ENCODE data around the gene UQCR10. TPM values are rescaled to one million over a fixed set of nuclear protein-coding genes. Genes with fewer than 3 reads are reported as not detected.

The UQCR10 gene
- total RNA-seq, 3 donors from 2014 or later (not counting 1 experiment from before 2014, with no cell fraction given), result 33.6 to 40.8 (median 35.4) TPM

DNA sequence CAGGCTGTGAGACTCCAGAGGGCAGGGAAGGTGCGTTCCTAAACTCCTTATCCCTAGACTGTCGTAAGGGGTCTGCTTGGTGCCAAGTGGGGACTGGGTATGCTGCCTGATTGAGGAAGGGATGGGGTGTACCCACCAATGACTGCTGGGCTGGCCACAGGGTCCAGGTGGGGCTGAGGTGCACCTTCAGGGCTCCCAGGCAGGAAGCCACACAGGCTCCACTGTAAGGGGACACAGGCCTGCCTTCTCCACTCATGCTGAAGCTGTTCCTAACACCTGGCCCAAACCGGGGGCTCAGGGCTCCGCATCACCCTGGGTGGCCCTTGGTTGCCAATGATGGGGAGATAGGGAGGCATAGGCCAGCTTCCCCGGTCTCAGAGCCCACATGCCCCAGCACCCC is 27.0 kb upstream of the UQCR10 start:
- DNase-seq, result no peak
- Histone ChIP-seq H3K36me3 (ENCODE audit: control insufficient read depth, insufficient read depth, low read length) (peaks cover 31% of the 10 kb centered on the region), H3K4me3 (ENCODE audit: low read length) (no peak overlapping the region), H3K27ac (ENCODE audit: low read length) (no peak overlapping the region), H3K4me1 (ENCODE audit: control insufficient read depth, insufficient read depth, low read length) (no peaks in the 10 kb centered on the region), H3K9me3 (ENCODE audit: control insufficient read depth, insufficient read depth, low read length) (no peaks in the 10 kb centered on the region), H3K27me3 (ENCODE audit: control insufficient read depth, insufficient read depth, low read length) (no peaks in the 10 kb centered on the region)
- Mint-ChIP-seq H3K36me3 (no peaks in the 10 kb centered on the region), H3K4me1 (no peaks in the 10 kb centered on the region), H3K4me3 (no peak overlapping the region), H3K27me3 (ENCODE audit: low read depth in 2 of 2) (no peaks in the 10 kb centered on the region), H3K9me3 (no peaks in the 10 kb centered on the region), H3K27ac (no peak overlapping the region)
- WGBS (ENCODE audit: insufficient coverage), result 96% methylated on average over 5 of the region's 5 CpGs
- ATAC-seq, result no peak
- TF ChIP-seq, protein P1, sequence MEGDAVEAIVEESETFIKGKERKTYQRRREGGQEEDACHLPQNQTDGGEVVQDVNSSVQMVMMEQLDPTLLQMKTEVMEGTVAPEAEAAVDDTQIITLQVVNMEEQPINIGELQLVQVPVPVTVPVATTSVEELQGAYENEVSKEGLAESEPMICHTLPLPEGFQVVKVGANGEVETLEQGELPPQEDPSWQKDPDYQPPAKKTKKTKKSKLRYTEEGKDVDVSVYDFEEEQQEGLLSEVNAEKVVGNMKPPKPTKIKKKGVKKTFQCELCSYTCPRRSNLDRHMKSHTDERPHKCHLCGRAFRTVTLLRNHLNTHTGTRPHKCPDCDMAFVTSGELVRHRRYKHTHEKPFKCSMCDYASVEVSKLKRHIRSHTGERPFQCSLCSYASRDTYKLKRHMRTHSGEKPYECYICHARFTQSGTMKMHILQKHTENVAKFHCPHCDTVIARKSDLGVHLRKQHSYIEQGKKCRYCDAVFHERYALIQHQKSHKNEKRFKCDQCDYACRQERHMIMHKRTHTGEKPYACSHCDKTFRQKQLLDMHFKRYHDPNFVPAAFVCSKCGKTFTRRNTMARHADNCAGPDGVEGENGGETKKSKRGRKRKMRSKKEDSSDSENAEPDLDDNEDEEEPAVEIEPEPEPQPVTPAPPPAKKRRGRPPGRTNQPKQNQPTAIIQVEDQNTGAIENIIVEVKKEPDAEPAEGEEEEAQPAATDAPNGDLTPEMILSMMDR (IDR thresholded peaks at IDR 0.05), result no peak
- intact Hi-C loops (cut with micrococcal nuclease), result no loop called here

DNA sequence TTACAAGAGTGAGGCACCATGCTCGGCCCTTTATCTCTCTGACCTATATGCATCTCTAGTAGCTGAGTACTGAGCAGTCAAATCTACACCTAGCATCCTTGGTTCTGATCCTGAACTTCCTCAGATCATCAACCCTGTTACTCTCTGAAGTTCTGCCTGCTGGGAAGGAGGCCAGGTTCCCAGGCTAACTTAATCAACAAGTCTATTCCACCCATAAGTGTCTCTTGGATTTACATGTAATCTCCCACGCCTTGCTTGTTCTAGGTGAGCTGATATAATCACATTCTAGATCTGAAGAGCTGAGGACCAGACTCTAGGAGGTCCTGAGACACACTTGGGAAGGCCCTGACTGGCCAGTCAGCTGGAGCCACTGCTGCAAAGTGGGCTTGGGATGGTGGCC is 25.2 kb upstream of the UQCR10 start:
- H3K36me3 Mint-ChIP-seq, result peaks cover 6% of the 10 kb centered on the region
- H3K9me3 ChIP-seq (ENCODE audit: control insufficient read depth, insufficient read depth, low read length), result no peaks in the 10 kb centered on the region
- no peak overlapping the region for H3K4me3 ChIP-seq (ENCODE audit: low read length)
- 97% methylated on average over 2 of the region's 2 CpGs for WGBS (ENCODE audit: insufficient coverage)
- H3K4me3 Mint-ChIP-seq, result no peak overlapping the region
- ATAC-seq (no peak), DNase-seq (no peak)
- no peaks in the 10 kb centered on the region for H3K9me3 Mint-ChIP-seq
- H3K27me3 ChIP-seq (ENCODE audit: control insufficient read depth, insufficient read depth, low read length), result no peaks in the 10 kb centered on the region
- no peaks in the 10 kb centered on the region for H3K4me1 Mint-ChIP-seq
- H3K4me1 ChIP-seq (ENCODE audit: control insufficient read depth, insufficient read depth, low read length), result no peaks in the 10 kb centered on the region
- no peaks in the 10 kb centered on the region for H3K27me3 Mint-ChIP-seq (ENCODE audit: low read depth in 2 of 2)
- peaks cover 38% of the 10 kb centered on the region for H3K36me3 ChIP-seq (ENCODE audit: control insufficient read depth, insufficient read depth, low read length)
- no peak overlapping the region for H3K27ac Mint-ChIP-seq
- no peak overlapping the region for H3K27ac ChIP-seq (ENCODE audit: low read length)
- TF ChIP-seq, protein P1 (IDR thresholded peaks at IDR 0.05), result no peak
- intact Hi-C loops (cut with micrococcal nuclease), result no loop called here

DNA sequence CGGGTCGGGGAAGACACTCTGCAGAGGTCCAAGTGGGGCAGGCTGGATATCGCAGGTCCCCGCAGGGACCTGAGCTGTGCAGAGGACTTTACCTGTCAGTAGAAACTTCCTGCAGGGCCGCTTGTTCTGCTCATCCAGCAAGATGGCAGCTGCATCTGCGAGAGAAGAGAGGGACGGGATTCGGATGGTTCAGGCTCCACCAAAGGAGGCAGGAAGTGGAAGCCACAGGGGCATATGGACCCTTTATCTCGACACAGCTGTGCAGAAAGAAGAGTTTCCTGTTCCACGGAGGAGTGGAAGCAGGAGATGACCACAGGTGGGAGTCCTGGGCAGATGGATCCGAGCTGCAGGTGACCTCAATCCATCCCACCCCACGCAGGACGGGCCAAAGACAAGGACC is 24.8 kb upstream of the UQCR10 start:
- no peak overlapping the region for H3K27ac ChIP-seq (ENCODE audit: low read length)
- peaks cover 42% of the 10 kb centered on the region for H3K36me3 ChIP-seq (ENCODE audit: control insufficient read depth, insufficient read depth, low read length)
- no peak overlapping the region for H3K4me3 ChIP-seq (ENCODE audit: low read length)
- Mint-ChIP-seq H3K4me1 (no peaks in the 10 kb centered on the region), H3K27me3 (ENCODE audit: low read depth in 2 of 2) (no peaks in the 10 kb centered on the region), H3K9me3 (no peaks in the 10 kb centered on the region), H3K36me3 (peaks cover 6% of the 10 kb centered on the region), H3K27ac (no peak overlapping the region), H3K4me3 (no peak overlapping the region)
- no peaks in the 10 kb centered on the region for H3K4me1 ChIP-seq (ENCODE audit: control insufficient read depth, insufficient read depth, low read length)
- TF ChIP-seq, protein P1 (IDR thresholded peaks at IDR 0.05), result no peak
- ATAC-seq (no peak), DNase-seq (no peak)
- intact Hi-C loops (cut with micrococcal nuclease), result no loop called here
- WGBS (ENCODE audit: insufficient coverage), result 56% methylated on average over 11 of the region's 13 CpGs
- H3K9me3 ChIP-seq (ENCODE audit: control insufficient read depth, insufficient read depth, low read length), result no peaks in the 10 kb centered on the region
- H3K27me3 ChIP-seq (ENCODE audit: control insufficient read depth, insufficient read depth, low read length), result no peaks in the 10 kb centered on the region

GRCh38 chr22:29744902-29745301 is 22.3 kb upstream of the UQCR10 start:
- Mint-ChIP-seq H3K4me1 (peaks cover 4 to 13% of the 10 kb centered on the region in 2 donors), H3K27ac (no peak overlapping the region), H3K27me3 (ENCODE audit: low read depth in 2 of 2) (no peaks in the 10 kb centered on the region), H3K9me3 (no peaks in the 10 kb centered on the region), H3K4me3 (no peak overlapping the region), H3K36me3 (peaks cover 6% of the 10 kb centered on the region)
- 93% methylated on average over 8 of the region's 8 CpGs for WGBS (ENCODE audit: insufficient coverage)
- no peak for DNase-seq
- Histone ChIP-seq H3K4me3 (ENCODE audit: low read length) (no peak overlapping the region), H3K27ac (ENCODE audit: low read length) (no peak overlapping the region), H3K27me3 (ENCODE audit: control insufficient read depth, insufficient read depth, low read length) (no peaks in the 10 kb centered on the region), H3K4me1 (ENCODE audit: control insufficient read depth, insufficient read depth, low read length) (no peaks in the 10 kb centered on the region), H3K36me3 (ENCODE audit: control insufficient read depth, insufficient read depth, low read length) (peaks cover 40% of the 10 kb centered on the region), H3K9me3 (ENCODE audit: control insufficient read depth, insufficient read depth, low read length) (no peaks in the 10 kb centered on the region)
- no peak for ATAC-seq
- TF ChIP-seq, protein P1 (IDR thresholded peaks at IDR 0.05), result no peak
- intact Hi-C loops (cut with micrococcal nuclease), result no loop called here
